H7 (cell line): Measurements from ENCODE around the gene EIF4ENIF1. TPM values are rescaled to one million over a fixed set of nuclear protein-coding genes. Genes with fewer than 3 reads are reported as not detected.
"Not testable (repeated sequence)": the region's sequence is repeated elsewhere in the genome, so short reads cannot be mapped to it uniquely, and the experiment has no call there.

Experiments
- DNase-seq: peaks from one replicate; pipeline ENCODE4 v3.0.0; 2012
- H3K27me3 ChIP-seq: 2 replicates; pipeline ENCODE4 v1.6.0; 2011; ENCODE audit warnings: mild to moderate bottlenecking, low read length; ENCODE audit not compliant: control insufficient read depth, insufficient read depth
- H3K36me3 ChIP-seq: replicated peaks from 2 replicates; pipeline ENCODE4 v1.5.1; 2011; ENCODE audit warnings: low read length; ENCODE audit not compliant: control insufficient read depth, insufficient read depth
- H3K4me3 ChIP-seq: 2 replicates; pipeline ENCODE4 v1.5.1; 2011; ENCODE audit warnings: low read depth, mild to moderate bottlenecking, control low read depth, low read length, moderate library complexity; ENCODE audit not compliant: insufficient read depth
- total RNA-seq: library from RNA; depleted of rRNA; stranded (reverse); fragments of >200 nt; shearing (Covaris generic); gene quantifications from 2 replicates; pipeline ENCODE4 v1.2.3, GENCODE V29; 2014

EIF4ENIF1 gene
- total RNA-seq, 1 experiment from 2014 or later: 9.5 TPM

- not testable (repeated sequence) for H3K27me3 ChIP-seq, DNase-seq, H3K4me3 ChIP-seq, H3K36me3 ChIP-seq
These were observed 3.3 kb downstream of the EIF4ENIF1 start for GRCh38 chr22:31486369-31486768.

- not testable (repeated sequence) for H3K36me3 ChIP-seq, H3K4me3 ChIP-seq, H3K27me3 ChIP-seq, DNase-seq
These were observed 7.2 kb downstream of the EIF4ENIF1 start for GRCh38 chr22:31482470-31482869.

GRCh38 chr22:31481129-31481528 lies 8.5 kb downstream of the EIF4ENIF1 start:
- DNase-seq: no peak
- H3K36me3 ChIP-seq: peaks cover 5% of the 10 kb centered on the region
- no peak overlapping the region for H3K4me3 ChIP-seq
- H3K27me3 ChIP-seq: no peaks in the 10 kb centered on the region

GRCh38 chr22:31477329-31477728 lies 12.3 kb downstream of the EIF4ENIF1 start:
- Histone ChIP-seq H3K36me3 (peaks cover 5% of the 10 kb centered on the region), H3K4me3 (no peak overlapping the region), H3K27me3 (no peaks in the 10 kb centered on the region)
- no peak for DNase-seq

- no peak overlapping the region for H3K4me3 ChIP-seq
- no peaks in the 10 kb centered on the region for H3K27me3 ChIP-seq
- DNase-seq: no peak
- peaks cover 3% of the 10 kb centered on the region for H3K36me3 ChIP-seq
These were observed 13.8 kb downstream of the EIF4ENIF1 start for GRCh38 chr22:31475800-31476199.

- no peak for DNase-seq
These were observed 14.9 kb downstream of the EIF4ENIF1 start for GRCh38 chr22:31474743-31475142.

GRCh38 chr22:31465307-31465706 lies 24.3 kb downstream of the EIF4ENIF1 start:
- H3K36me3 ChIP-seq: peaks cover 12% of the 10 kb centered on the region
- H3K27me3 ChIP-seq: no peaks in the 10 kb centered on the region
- no peak overlapping the region for H3K4me3 ChIP-seq
- no peak for DNase-seq

More at GRCh38 chr22:31474743-31475142, 14.9 kb downstream of the EIF4ENIF1 start:
- Histone ChIP-seq H3K27me3 (no peaks in the 10 kb centered on the region), H3K4me3 (no peak overlapping the region), H3K36me3 (peaks cover 3% of the 10 kb centered on the region)

GRCh38 chr22:31461699-31462098 lies 27.9 kb downstream of the EIF4ENIF1 start:
- H3K27me3 ChIP-seq: no peaks in the 10 kb centered on the region
- DNase-seq: no peak
- H3K4me3 ChIP-seq: no peak overlapping the region
- peaks cover 9% of the 10 kb centered on the region for H3K36me3 ChIP-seq

- DNase-seq: peak; percentile 59
- H3K4me3 ChIP-seq: no peak overlapping the region
- H3K27me3 ChIP-seq: no peaks in the 10 kb centered on the region
- H3K36me3 ChIP-seq: peaks cover 9% of the 10 kb centered on the region
These were observed 37.7 kb downstream of the EIF4ENIF1 start for GRCh38 chr22:31451709-31452571.

GRCh38 chr22:31449506-31449905 lies 40.1 kb downstream of the EIF4ENIF1 start:
- Histone ChIP-seq H3K36me3 (peaks cover 5% of the 10 kb centered on the region), H3K4me3 (no peak overlapping the region), H3K27me3 (no peaks in the 10 kb centered on the region)
- no peak for DNase-seq

- H3K36me3 ChIP-seq: peaks cover 3% of the 10 kb centered on the region
- no peak for DNase-seq
- no peaks in the 10 kb centered on the region for H3K27me3 ChIP-seq
These were observed 41.3 kb downstream of the EIF4ENIF1 start for GRCh38 chr22:31448382-31448781.

GRCh38 chr22:31447337-31447736 lies 42.3 kb downstream of the EIF4ENIF1 start:
- DNase-seq: no peak
- no peak overlapping the region for H3K4me3 ChIP-seq
- no peaks in the 10 kb centered on the region for H3K27me3 ChIP-seq
- peaks cover 8% of the 10 kb centered on the region for H3K36me3 ChIP-seq

More at GRCh38 chr22:31448382-31448781, 41.3 kb downstream of the EIF4ENIF1 start:
- no peak overlapping the region for H3K4me3 ChIP-seq

GRCh38 chr22:31446767-31447166 lies 42.9 kb downstream of the EIF4ENIF1 start:
- no peak overlapping the region for H3K4me3 ChIP-seq
- no peaks in the 10 kb centered on the region for H3K27me3 ChIP-seq
- H3K36me3 ChIP-seq: peaks cover 12% of the 10 kb centered on the region
- DNase-seq: no peak

- no peak overlapping the region for H3K4me3 ChIP-seq
- peaks cover 16% of the 10 kb centered on the region for H3K36me3 ChIP-seq
- no peak for DNase-seq
- no peaks in the 10 kb centered on the region for H3K27me3 ChIP-seq
These were observed 43.4 kb downstream of the EIF4ENIF1 start for GRCh38 chr22:31446208-31446607.

GRCh38 chr22:31445642-31446041 lies 44.0 kb downstream of the EIF4ENIF1 start:
- Histone ChIP-seq H3K4me3 (no peak overlapping the region), H3K27me3 (no peaks in the 10 kb centered on the region), H3K36me3 (peaks cover 17% of the 10 kb centered on the region)
- no peak for DNase-seq
